Measurements from ENCODE around the gene ABHD14A.

ABHD14A gene

DNA sequence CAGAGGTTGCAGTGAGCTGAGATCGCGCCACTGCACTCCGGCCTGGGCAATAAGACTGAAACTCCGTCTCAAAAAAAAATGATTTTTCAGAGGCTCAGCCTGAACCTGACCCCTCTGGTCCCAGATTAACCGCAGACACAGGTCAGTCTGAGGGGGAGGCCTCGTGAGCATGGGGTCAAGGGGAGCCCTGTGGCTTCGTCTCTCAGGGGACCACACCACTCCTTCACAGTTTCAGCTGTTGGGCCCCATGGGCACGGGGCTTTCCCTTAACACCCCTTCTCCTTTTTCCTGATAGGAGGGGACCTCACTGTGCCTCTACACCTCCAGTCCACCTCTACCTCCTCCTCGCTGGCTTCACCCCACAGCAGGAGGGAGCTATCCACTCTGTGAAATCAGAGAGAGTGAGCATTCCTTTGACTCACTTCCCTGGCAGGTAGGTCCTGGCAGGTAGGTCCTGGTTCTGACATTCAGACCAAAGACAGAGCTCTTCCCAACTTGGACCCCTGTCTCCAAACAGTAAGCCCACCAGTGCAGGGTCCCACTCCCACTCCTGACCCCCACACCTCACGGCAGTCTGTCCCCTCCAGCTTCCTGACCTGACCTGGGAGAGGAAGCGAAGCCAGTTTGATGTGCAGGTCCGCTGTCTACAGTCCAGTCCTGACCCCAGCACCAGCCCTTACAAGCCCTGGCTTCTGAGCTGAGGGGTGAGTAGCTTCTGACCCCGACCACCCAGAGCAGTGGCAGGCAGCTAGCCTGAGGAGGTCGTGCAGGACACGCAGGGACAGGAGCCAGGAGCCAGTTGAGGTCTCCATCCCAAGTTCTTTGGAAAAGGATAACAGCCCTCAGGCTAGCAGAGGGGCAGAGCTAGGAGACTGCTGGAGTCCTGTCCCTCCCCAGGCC, 42.1 kb upstream of the ABHD14A start:
- Histone ChIP-seq H3K9me3 (ENCODE audit: insufficient read depth, low read length) (no peaks in the 10 kb centered on the region), H3K4me3 (ENCODE audit: insufficient read length, low read depth) (no peak overlapping the region), H3K9ac (ENCODE audit: insufficient read length, low read depth) (no peak overlapping the region), H3K27me3 (ENCODE audit: insufficient read depth, insufficient read length) (no peaks in the 10 kb centered on the region), H3K4me1 (ENCODE audit: insufficient read depth, insufficient read length) (no peaks in the 10 kb centered on the region), H3K36me3 (ENCODE audit: insufficient read depth, insufficient read length, low read length) (peaks cover 80% of the 10 kb centered on the region)
- DNase-seq (ENCODE audit: low read depth, low spot score) = no peak
- no peak for TF ChIP-seq YY1 (IDR thresholded peaks at IDR 0.05; ENCODE audit: insufficient read depth, insufficient read length)
- no peak for TF ChIP-seq ZNF274 (IDR thresholded peaks at IDR 0.05; ENCODE audit: low read depth, low read length)
- no peak for TF ChIP-seq SUZ12 (IDR thresholded peaks at IDR 0.05; ENCODE audit: extremely low read depth, insufficient read depth, insufficient read length)

- TF ChIP-seq YY1 (IDR thresholded peaks at IDR 0.05; ENCODE audit: insufficient read depth, insufficient read length) (no peak), ZNF274 (IDR thresholded peaks at IDR 0.05; ENCODE audit: low read depth, low read length) (no peak), SUZ12 (IDR thresholded peaks at IDR 0.05; ENCODE audit: extremely low read depth, insufficient read depth, insufficient read length) (no peak)
- Histone ChIP-seq H3K9ac (ENCODE audit: insufficient read length, low read depth) (no peak overlapping the region), H3K4me3 (ENCODE audit: insufficient read length, low read depth) (no peak overlapping the region), H3K27me3 (ENCODE audit: insufficient read depth, insufficient read length) (no peaks in the 10 kb centered on the region), H3K36me3 (ENCODE audit: insufficient read depth, insufficient read length, low read length) (peaks cover 88% of the 10 kb centered on the region), H3K4me1 (ENCODE audit: insufficient read depth, insufficient read length) (no peaks in the 10 kb centered on the region), H3K9me3 (ENCODE audit: insufficient read depth, low read length) (no peaks in the 10 kb centered on the region)
- no peak for DNase-seq (ENCODE audit: low read depth, low spot score)
Measured at GRCh38 chr3:51933471-51934138, 41.3 kb upstream of the ABHD14A start.

DNA sequence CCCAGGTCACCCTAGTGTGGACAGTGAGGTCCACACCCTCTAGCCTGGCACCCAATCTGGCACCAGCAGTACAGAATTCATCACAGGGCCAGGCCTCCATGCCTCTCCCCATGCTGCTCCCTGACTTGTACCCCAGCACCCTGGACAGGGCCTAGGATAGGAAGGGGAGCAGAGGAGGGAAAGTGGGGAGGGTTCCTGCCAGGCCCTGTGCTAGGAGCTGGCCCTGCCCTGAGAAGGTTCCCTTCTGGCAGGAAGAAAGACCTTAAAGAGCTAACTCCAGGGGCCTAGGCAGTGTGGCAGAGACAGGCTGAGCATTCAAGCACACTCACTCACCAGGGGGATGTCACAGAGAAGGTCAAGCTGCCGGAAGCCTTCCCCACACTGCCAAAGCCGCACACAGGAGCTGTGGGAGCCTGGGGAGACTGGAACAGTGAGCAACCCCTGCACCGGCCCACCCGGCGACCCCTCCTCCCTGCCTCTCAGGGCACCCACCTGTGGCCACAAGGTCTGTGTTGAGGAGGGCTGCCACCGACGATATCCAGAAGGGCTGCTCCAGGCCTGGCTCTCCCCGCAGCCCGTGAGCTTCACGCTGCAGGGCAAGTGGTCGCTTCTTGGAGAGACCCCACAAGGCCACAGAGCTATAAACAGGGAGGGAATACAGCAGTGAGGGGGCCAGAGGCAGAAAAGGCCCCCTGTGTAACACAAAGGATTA, 40.6 kb upstream of the ABHD14A start:
- Histone ChIP-seq H3K36me3 (ENCODE audit: insufficient read depth, insufficient read length, low read length) (peaks cover 92% of the 10 kb centered on the region), H3K4me1 (ENCODE audit: insufficient read depth, insufficient read length) (no peaks in the 10 kb centered on the region), H3K9ac (ENCODE audit: insufficient read length, low read depth) (no peak overlapping the region), H3K27me3 (ENCODE audit: insufficient read depth, insufficient read length) (no peaks in the 10 kb centered on the region), H3K4me3 (ENCODE audit: insufficient read length, low read depth) (no peak overlapping the region), H3K9me3 (ENCODE audit: insufficient read depth, low read length) (no peaks in the 10 kb centered on the region)
- DNase-seq (ENCODE audit: low read depth, low spot score) = no peak
- no peak for TF ChIP-seq YY1 (IDR thresholded peaks at IDR 0.05; ENCODE audit: insufficient read depth, insufficient read length)
- no peak for TF ChIP-seq ZNF274 (IDR thresholded peaks at IDR 0.05; ENCODE audit: low read depth, low read length)
- TF ChIP-seq SUZ12 (IDR thresholded peaks at IDR 0.05; ENCODE audit: extremely low read depth, insufficient read depth, insufficient read length) = no peak

DNA sequence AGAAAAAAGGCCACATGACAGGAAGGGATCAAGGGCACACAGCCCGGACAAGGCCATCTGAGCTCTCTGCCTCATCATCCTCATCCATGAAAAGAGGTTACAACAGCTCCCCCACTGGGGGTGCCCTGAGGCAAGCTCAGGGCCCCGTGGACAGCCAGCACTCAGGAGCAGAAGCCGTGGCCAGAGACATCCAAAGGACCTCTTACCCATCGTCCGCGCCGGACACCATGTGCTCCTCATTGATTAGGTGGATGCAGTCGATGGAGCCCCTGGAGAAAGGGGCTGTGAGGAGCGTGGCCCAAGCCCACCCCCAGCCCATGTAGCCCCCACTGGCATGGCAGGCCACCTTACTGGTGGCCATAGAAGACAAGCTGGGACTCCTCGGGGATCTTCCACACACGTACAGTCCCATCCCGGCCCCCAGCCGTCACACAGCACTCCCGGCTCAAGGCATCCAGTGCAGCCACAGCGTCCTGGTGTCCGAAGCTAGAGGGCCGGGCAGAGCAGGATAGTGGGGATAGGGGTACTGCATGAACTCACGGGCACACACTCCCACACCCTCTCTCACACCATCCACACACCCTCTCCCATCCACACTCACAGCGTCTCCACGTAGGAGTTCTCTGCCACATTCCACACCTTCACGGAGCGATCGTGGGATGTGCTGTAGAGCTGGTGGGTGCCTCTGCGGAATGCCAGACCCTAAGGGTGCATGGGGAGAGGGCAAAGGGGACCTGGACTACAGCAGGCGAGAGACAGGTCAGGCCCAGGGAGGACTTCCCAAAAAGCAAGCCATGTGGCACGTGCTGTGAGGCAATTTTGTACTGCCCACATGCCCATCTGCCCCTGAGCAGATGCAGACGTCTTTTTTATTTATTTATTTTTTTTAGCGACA, 39.6 kb upstream of the ABHD14A start:
- no peaks in the 10 kb centered on the region for H3K9me3 ChIP-seq (ENCODE audit: insufficient read depth, low read length)
- peaks cover 91% of the 10 kb centered on the region for H3K36me3 ChIP-seq (ENCODE audit: insufficient read depth, insufficient read length, low read length)
- H3K9ac ChIP-seq (ENCODE audit: insufficient read length, low read depth) = no peak overlapping the region
- TF ChIP-seq ZNF274 (IDR thresholded peaks at IDR 0.05; ENCODE audit: low read depth, low read length) = no peak
- H3K27me3 ChIP-seq (ENCODE audit: insufficient read depth, insufficient read length) = no peaks in the 10 kb centered on the region
- DNase-seq (ENCODE audit: low read depth, low spot score) = no peak
- no peak overlapping the region for H3K4me3 ChIP-seq (ENCODE audit: insufficient read length, low read depth)
- H3K4me1 ChIP-seq (ENCODE audit: insufficient read depth, insufficient read length) = no peaks in the 10 kb centered on the region

GRCh38 chr3:51935886-51936755, 38.7 kb upstream of the ABHD14A start:
- Histone ChIP-seq H3K4me1 (ENCODE audit: insufficient read depth, insufficient read length) (no peaks in the 10 kb centered on the region), H3K4me3 (ENCODE audit: insufficient read length, low read depth) (no peak overlapping the region), H3K9me3 (ENCODE audit: insufficient read depth, low read length) (no peaks in the 10 kb centered on the region), H3K36me3 (ENCODE audit: insufficient read depth, insufficient read length, low read length) (peaks cover 90% of the 10 kb centered on the region), H3K9ac (ENCODE audit: insufficient read length, low read depth) (no peak overlapping the region), H3K27me3 (ENCODE audit: insufficient read depth, insufficient read length) (no peaks in the 10 kb centered on the region)
- no peak for DNase-seq (ENCODE audit: low read depth, low spot score)
- TF ChIP-seq YY1 (IDR thresholded peaks at IDR 0.05; ENCODE audit: insufficient read depth, insufficient read length) (no peak), ZNF274 (IDR thresholded peaks at IDR 0.05; ENCODE audit: low read depth, low read length) (no peak), SUZ12 (IDR thresholded peaks at IDR 0.05; ENCODE audit: extremely low read depth, insufficient read depth, insufficient read length) (no peak)

- Histone ChIP-seq H3K4me3 (ENCODE audit: insufficient read length, low read depth) (no peak overlapping the region), H3K9me3 (ENCODE audit: insufficient read depth, low read length) (no peaks in the 10 kb centered on the region), H3K27me3 (ENCODE audit: insufficient read depth, insufficient read length) (no peaks in the 10 kb centered on the region), H3K9ac (ENCODE audit: insufficient read length, low read depth) (no peak overlapping the region), H3K4me1 (ENCODE audit: insufficient read depth, insufficient read length) (no peaks in the 10 kb centered on the region), H3K36me3 (ENCODE audit: insufficient read depth, insufficient read length, low read length) (peaks cover 84% of the 10 kb centered on the region)
- no peak for TF ChIP-seq SUZ12 (IDR thresholded peaks at IDR 0.05; ENCODE audit: extremely low read depth, insufficient read depth, insufficient read length)
- TF ChIP-seq ZNF274 (IDR thresholded peaks at IDR 0.05; ENCODE audit: low read depth, low read length) = no peak
- no peak for TF ChIP-seq YY1 (IDR thresholded peaks at IDR 0.05; ENCODE audit: insufficient read depth, insufficient read length)
- DNase-seq (ENCODE audit: low read depth, low spot score) = no peak
Measured at GRCh38 chr3:51937014-51937413, 37.9 kb upstream of the ABHD14A start.

Measured in NT2/D1 (cell line).